IPS-NIHi7 (cell line): Measurements from ENCODE around the gene FUT9.

Experiments used
- DNase-seq: peaks from one replicate; pipeline ENCODE4 v3.0.0; 2012; ENCODE audit warnings: mixed read lengths; ENCODE audit errors: extremely low spot score

FUT9 gene

GRCh38 chr6:96073555-96073954 lies 57.8 kb downstream of the FUT9 start:
- DNase-seq = no peak

DNA sequence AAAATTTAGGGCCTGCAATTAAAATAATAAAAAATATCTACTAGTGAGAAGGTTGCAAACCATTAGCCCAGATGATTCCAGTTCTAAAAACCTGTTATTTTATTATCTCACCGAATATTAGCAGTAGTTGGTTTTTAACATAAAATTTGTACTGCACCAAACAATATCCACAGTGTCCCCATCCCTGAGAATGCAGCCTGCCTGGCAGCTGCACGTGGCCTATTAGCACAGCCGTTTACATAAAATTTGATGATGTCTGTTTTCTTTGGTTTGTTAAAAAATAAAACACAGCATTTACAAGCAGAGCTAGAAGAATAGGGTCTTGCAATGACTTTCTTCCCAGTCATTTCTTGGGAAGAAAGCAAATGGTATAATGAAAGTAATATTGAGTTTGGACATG lies 58.2 kb downstream of the FUT9 start:
- no peak for DNase-seq

DNA sequence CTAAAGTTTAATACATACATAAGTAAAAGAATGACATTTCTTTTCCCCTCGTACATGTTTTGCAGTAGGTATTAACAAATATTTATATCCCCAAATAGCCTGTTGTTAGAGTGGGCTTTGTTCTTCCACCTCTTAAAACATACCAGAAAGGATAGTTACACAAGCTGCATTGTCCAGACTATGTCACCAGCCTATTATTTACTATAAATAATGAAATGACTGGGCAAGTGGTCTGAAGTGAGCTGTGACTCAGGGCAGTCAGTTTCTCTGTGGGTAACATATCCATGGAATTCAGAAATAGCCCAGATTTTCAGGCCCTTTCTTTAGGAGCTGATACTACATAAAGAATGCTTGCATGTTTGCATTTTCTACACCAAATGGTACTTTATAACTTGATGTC lies 60.1 kb downstream of the FUT9 start:
- no peak for DNase-seq

DNA sequence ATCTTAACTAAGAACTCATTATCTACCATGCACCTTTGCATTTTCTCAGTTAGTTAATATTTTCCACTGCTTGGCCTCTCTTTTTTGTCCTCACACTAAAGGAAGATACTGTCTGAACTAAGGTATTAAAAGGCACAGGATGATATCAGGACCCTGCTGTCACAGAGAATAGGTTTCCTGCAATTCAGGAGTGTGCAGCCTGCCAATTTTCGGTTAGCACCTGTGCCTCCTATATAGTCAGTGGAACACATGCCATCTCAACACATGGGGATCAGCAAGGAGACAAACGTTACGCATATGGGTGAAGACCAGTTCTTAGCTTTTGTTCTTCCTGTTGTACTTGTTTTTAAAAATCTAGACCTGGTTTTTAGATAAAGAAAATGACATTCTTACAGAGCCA lies 71.0 kb downstream of the FUT9 start:
- DNase-seq = no peak

- DNase-seq = peak; percentile 50
These were observed 73.4 kb downstream of the FUT9 start for GRCh38 chr6:96089173-96089572.

GRCh38 chr6:96094077-96094476 lies 78.3 kb downstream of the FUT9 start:
- DNase-seq = no peak

DNA sequence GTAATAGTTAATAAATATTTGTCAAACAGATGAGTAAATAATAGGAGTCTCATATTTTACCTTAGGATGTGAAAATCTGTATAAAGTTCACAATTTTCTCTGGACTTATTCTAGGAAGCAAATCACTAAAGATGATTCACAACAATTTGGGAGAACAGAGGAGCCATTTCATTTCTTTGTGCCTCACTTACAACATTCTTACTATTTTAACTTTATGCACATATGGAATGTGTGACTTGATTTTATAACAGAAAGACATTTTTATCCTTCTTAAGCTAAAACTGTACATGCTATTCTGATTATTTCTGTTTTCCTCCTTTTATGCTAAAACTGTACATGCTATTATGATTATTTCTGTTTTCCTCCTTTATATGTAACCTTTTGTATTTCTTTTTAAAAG lies 83.3 kb downstream of the FUT9 start:
- no peak for DNase-seq

GRCh38 chr6:96101564-96101963 lies 85.8 kb downstream of the FUT9 start:
- DNase-seq = no peak

GRCh38 chr6:96104910-96105309 lies 89.1 kb downstream of the FUT9 start:
- DNase-seq = no peak

DNA sequence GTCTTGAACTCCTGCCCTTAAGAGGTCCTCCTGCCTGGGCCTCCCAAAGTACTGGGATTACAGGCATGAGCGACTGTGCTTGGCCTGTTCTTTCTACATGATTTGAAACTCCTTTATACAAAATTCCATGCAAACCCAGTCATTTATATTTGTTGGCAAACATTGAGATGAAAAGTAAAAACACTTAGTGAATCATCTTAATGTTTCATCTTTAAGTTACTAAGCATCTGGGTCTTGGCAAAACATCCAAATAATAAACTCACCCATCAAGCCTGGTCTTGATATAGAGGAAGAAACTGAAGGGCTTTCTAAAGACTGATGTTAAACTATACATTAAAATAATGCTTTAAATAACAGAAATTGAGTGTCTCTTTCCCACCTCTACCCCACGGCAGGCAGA lies 95.1 kb downstream of the FUT9 start:
- DNase-seq = no peak

DNA sequence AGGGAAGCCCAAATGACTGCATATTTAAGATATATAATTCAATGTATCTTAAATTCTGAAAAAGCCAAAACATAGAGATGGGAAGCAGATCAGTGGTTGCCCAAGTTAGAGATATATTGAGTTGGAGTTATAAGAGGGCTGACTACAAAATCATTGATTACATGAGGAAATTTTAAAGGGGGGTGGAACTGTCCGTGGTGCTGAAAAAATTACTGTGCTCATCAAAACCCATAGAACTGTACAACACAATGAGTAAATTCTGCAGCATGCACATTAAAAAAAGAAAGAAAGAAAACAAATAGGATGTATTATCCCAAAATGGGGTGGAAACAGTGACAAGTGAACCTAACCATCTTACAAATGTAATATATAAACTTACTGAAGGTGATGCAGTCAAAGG lies 100.9 kb downstream of the FUT9 start:
- DNase-seq = no peak

DNA sequence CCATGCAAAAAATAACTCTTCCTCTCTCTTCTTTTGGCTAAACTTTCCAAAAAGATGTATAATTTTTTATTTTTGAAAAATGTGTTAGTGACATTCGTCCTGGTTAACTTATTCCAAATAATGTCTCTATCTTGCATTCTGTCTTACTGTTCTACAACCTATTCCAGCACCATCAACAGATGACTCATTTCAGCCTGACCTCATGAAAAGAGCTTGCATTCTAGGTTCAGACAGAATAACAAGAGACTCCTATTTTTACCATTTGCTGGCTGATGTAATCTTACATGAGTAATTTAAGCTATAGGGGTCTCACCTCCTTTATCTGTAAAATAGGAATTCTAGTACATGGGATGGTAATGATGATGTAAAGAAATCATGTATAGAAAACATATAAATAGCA lies 109.0 kb downstream of the FUT9 start:
- DNase-seq = no peak

DNA sequence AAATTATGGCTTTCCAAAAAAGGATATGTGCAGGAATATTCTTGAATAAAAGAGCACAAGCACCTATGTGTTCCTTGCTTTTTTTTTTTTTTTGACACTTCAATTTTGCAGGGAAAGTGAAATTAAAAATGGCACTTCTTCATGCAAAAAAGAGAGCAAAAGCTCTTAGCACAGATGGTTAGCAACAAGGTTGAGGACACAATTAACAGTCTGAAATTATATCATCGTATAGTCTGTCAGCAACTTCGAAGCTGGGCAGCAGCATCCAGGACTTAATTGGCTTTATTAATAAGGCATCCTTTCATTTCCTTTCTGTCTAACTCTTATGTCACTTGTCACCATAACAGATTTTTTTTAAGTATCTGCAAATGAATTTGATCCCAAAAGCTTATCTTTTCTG lies 122.6 kb downstream of the FUT9 start:
- DNase-seq = no peak

GRCh38 chr6:96142142-96142541 lies 126.4 kb downstream of the FUT9 start:
- no peak for DNase-seq

- DNase-seq = no peak
These were observed 134.7 kb downstream of the FUT9 start for GRCh38 chr6:96150431-96150830.

GRCh38 chr6:96151707-96152106 lies 135.9 kb downstream of the FUT9 start:
- DNase-seq = no peak

DNA sequence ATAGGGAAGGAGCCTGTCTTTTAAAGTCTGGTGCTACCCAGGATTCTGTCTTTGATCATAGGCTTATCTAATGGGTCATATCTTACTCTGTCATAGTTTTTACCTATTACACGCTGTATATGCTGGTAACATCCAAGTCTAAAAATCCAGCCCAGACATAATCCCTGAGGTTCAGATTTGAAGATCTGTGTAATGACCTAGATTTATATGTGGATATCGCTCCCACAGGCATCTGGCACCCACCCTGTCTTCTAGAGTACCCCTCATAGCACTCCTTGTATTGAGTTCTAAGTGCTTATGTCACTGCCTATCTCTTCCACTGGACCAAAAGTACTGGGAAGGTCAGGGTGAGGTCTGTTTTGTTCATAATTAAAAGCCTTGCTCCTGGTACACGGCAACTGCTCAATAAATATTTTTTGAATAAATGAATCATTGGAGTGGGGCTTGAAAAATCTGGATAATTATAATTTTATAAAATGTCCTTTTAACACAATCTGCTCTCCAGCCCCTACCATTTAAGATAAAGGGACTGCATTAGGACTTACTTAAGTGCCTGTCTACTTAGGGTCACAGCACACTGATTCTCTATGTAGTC lies 136.4 kb downstream of the FUT9 start:
- DNase-seq = no peak

DNA sequence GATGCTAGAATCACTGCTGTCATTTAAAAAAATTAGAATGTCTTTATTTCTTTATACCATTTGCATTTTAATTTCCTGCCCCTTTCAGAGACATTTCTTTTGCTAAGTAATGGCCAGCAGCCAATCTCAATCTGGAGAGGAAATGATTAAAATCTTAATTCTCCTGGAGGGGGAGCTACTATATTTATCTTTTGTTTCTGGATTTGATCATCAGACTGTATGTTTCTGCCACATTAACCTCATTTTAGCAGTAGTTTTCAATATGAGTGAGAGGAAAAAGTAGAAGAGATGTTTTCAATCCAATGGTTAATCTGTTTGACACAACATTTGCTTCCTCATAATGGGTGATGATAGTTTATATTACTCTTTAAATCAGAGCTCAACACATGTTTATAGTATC lies 138.0 kb downstream of the FUT9 start:
- no peak for DNase-seq

DNA sequence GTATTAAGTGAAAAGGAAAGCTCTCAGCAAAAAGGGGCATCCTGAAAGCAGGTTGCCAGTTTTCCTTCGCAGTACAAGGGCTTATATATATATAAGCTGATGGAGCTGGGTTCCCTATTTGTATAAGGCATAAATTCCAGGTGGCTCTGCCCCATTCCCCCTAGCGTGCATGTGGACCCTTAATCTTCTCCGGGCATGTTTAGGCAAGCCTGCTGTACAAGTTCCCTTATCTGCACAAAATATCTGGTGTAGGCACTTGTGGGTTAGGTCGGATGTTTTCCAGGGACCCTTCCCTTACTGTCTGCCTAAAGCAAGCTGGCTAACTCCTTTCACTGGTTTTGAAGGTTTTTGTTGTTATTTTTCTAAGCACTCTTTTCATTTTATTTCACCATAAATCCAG lies 140.7 kb downstream of the FUT9 start:
- DNase-seq = no peak

- no peak for DNase-seq
These were observed 141.3 kb downstream of the FUT9 start for GRCh38 chr6:96157018-96157565.

GRCh38 chr6:96162711-96163120 lies 146.9 kb downstream of the FUT9 start:
- peak; percentile 53 for DNase-seq

DNA sequence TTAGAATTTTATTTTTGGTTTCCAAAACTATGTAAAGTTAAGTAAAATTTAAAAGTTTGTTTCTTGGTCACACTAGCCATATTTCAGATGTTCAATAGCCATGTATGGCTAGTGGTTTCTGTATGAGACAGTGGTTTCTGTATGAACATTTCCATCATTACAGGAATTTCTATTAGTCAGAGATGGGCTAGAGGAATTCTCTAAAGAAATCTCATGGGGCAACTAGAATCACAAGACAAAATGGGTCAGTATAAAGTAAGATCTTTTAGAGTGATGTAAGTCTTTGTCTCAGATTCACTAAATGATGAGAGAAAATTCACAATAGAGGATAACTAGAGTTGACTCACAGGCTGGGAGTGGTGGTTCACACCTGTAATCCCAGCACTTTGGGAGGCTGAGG lies 149.0 kb downstream of the FUT9 start:
- DNase-seq = no peak

DNA sequence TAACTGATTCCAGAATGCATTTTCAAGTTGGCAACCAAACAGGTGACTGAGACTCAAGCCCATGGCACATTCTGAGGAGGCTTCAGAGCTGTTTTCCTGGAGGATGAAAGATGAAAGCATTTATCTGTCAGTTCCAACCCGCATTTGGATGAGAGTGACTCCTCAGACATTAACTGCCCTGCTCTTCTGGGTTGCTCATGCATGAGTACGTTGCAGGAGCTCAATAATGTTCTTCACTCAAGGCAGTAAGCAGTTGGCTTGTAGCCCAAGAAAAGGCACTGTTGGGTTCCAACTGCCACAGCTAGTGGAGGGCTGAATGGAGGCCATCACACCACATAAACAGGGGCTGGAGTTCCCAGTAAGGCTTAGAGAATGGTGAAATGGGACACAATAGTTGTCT lies 155.3 kb downstream of the FUT9 start:
- no peak for DNase-seq

- DNase-seq = peak; percentile 51
These were observed 169.0 kb downstream of the FUT9 start for GRCh38 chr6:96184798-96185197.
